CD4-positive, alpha-beta T cell treated with Interleukin-10 for 1 hour (primary cell): ENCODE data around the gene TSGA10.
A peak's percentile ranks its signal among the peaks of the same experiment; 100 is the strongest.
"Not testable (repeated sequence)": the region's sequence is repeated elsewhere in the genome, so short reads cannot be mapped to it uniquely, and the experiment has no call there.

ENCODE experiments used
- DNase-seq: peaks from one replicate; pipeline ENCODE4 v3.0.0-alpha.2; 2020

Gene TSGA10

DNA sequence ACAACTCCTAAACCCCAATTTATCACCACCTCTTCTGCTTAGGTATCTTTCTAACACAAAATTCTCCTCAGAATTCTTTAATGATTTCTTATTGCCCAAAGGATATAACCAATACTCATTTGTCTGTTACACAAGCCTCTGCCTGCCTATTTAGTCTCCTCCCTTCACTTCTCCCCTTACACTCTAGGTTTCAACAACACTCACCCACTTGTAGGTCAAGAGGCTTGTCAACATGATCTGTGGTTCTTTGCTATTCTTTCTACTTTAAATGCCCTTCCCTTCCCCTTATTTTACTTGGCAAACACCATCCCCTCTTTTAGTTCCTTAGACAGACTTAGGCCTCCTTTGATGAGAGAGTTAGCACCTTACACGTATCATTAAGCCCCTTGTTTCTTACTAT is 82.2 kb downstream of the TSGA10 start:
- no peak for DNase-seq

- no peak for DNase-seq
Observed at GRCh38 chr2:99067871-99068625, 86.7 kb downstream of the TSGA10 start.

DNA sequence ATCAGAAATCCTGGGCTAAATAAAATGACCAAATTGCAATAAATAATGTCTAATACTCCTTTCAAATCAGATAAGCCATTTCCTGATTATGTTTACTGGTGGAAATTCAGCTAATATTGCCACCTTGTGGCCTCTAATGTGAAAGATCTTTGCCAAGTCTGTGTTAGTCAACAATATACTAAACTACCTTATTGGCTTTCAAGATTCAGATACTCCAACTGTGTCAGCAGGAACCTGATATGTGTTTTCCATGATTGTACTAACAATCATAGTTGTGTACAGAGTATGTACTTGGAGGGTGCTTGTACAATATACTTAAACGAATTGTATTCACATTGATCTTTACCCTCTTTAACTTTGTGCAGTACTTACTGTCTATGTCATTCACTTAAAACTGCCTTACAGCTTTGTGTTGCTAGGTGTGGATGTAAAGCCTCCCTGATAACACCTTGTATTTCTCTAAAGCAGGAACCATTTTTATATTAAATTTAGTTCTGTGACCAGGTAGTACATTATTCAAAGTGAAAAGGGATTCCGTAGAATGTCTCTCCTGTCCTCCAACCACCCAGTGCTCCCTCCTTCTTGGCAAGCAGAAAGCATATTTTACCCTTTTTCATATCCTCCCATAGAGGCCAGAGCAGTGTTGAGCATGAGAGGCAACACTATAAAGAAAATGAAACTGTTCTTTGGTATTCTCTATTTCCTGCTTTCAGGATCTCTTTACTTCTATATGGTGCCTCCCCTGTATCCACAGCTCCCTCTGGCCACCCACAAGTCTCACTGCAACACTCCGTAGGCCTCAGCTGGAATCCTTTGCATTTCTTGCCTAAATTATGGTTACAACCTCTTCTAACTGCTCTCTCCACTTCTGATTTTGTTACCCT is 88.4 kb downstream of the TSGA10 start:
- DNase-seq = peak; percentile 57

- DNase-seq = not testable (repeated sequence)
Observed at GRCh38 chr2:99049187-99049586, 105.6 kb downstream of the TSGA10 start.

DNA sequence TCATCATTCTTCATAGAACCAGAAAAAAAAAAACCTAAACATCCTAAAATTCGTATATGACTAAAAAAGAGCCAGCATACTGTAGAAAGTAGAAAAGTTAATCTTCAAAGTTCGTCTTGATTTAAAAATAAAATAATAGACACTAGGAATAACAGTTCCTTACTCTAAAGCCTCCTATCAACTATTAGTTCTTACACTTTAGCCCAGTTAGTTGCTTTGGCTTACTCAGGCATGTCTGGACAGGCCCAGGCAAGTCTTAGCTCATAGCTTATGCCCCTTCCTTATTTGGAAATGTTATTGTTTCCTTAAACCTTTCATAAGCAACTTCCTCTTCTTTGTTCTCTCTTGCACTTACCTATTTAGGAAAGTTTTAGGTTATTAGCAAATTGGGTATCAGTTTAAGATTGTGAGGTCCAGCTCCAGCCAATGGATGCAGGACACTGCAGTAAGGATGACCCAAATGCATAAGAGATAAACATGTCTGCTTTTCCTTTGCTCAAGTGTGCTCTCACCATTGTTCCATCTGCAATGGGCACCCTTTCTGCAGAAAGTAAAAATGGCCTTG is 113.9 kb downstream of the TSGA10 start:
- DNase-seq = not testable (repeated sequence)

DNA sequence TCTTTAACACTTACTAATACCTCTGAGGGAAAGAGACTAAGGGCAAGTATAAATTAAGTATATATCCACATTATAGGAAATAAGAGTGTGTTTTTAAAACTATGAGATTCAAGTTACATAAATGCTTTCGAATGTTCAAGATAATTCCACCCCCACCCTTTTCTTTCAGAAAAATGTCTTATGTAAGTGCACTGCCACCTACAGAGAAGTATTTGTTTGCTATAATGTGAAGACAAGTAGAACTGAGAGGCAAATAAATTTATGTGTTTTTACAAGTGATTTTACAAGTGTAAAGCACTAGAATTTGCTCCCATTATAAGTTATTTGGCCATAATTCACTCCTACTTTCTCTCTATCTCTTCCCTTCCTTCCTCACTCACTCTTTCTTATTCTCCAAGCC is 118.8 kb downstream of the TSGA10 start:
- DNase-seq = no peak

GRCh38 chr2:99032786-99033185 is 122.0 kb downstream of the TSGA10 start:
- no peak for DNase-seq

DNA sequence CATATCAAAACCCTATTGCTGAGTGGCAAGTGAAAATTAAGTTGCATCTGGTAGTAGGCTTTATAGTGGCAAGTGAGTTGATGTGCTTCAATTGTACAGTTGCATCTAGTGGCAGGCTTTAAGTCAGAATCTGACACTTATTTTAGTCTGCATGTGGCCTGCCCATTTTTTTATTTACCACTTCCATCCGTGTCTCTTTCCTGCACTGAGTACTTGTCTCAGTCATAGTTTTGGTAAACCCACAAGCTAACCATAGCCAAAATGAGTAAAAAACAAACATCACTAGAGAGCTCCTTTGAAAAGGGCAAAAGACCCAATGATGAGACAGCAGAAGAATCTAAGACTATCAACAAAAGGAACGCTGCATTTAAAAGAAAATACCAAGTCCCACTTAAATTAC is 122.7 kb downstream of the TSGA10 start:
- no peak for DNase-seq

DNA sequence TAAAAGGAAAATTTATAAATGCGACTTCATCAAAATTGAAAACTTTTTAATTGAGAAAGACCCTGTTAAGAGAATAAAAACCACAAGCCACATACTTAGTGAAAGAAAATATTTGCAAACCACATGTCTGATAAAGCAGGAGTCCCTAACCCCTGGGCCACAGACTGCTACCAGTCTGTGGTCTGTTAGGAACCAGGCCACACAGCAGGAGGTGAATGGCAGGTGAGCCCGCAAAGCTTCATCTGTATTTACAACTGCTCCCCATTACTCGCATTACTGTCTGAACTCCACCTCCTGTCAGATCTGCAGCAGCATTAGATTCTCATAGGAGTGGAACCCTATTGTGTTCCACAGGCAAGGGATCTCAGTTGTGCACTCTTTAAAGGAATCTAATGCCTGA is 123.3 kb downstream of the TSGA10 start:
- no peak for DNase-seq

DNA sequence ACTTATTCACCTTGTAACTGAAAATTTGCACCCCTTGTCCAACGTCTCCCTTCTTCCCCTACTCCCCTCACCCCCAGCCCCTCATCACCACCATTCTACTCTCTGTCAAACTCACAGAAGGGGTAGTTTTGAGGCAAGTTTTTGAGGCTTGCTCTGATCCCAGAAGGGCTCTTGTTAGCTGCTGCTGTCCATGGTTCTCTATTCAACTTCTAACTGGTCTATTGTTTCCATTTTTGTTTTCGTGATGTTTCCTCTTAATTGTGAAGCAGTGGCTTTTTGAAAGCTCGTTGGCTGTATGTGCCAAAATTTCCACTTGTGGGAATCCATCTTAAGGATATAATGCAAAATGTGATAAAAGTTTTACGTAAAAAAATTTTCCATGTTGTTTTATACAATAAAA is 126.2 kb downstream of the TSGA10 start:
- DNase-seq = no peak

DNA sequence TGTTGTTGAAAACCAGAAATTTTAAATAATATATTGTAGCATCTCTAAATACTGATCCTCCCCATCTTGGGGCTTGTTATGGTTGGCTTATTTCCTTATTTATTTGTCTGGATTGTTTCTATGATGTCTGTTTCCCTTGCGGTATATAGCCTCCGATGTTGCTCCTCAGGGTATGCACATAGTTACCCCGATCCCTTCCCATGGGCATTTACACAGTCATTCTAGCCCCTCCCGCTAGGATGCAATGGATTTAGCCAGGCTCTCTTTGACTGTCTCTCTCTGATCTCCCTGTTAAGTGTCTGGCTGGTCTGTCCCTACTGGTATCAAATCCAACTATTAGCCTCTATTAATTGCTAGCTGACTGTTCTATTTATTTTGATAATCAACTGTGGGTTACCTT is 126.9 kb downstream of the TSGA10 start:
- no peak for DNase-seq

DNA sequence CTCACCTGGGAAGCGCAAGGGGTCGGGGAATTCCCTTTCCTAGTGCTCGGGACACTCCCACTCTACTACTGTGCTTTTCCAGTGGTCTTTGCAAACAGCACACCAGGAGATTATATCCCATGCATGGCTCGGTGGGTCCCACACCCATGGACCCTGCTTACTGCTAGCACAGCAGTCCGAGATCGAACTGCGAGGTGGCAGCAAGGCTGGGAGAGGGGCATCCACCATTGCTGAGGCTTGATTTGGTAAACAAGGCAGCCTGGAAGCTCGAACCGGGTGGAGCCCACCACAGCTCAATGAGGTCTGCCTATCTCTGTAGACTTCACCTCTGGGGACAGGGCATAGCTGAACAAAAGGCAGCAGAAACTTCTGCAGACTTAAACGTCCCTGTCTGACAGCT is 154.0 kb downstream of the TSGA10 start:
- no peak for DNase-seq

DNA sequence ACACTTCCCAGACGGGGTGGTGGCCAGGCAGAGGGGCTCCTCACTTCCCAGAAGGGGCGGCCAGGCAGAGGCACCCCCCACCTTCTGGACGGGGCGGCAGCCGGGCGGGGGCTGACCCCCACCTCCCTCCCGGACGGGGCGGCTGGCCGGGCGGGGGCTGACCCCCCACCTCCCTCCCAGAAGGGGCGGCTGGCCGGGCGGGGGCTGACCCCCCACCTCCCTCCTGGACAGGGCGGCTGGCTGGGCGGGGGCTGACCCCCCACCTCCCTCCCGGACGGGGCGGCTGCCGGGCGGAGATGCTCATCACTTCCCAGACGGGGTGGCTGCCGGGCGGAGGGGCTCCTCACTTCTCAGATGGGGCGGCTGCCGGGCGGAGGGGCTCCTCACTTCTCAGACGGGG is 166.0 kb downstream of the TSGA10 start:
- not testable (repeated sequence) for DNase-seq

- DNase-seq = no peak
Observed at GRCh38 chr2:98985905-98986666, 168.7 kb downstream of the TSGA10 start.

- no peak for DNase-seq
Observed at GRCh38 chr2:98975611-98976010, 179.1 kb downstream of the TSGA10 start.

DNA sequence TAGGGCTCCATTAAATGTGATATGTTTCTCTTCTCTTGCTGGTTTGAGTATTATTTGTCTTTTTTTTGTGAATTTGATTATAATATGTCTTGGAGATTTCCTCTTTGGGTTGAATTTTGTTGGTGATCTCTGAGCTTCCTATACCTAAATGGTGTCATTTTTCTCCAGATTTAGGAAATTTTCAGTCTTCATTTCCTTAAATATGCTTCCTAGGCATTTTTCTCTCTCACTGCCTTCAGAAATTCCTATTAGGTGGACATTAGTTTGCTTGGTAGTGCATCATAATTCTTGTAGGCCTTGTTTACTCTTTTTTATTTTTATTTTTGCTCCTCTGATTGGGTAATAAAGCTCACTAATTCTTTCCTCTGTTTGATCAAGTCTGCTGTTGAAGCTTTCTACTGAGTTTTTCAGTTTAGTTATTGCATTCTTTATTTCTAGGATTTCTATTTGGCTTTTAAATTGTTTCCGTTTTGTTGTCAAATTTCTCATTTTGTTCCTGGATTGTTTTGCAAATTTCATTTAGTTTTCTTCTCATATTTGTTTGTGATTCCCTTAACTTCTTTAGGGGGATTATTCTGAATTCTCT is 182.1 kb downstream of the TSGA10 start:
- no peak for DNase-seq

DNA sequence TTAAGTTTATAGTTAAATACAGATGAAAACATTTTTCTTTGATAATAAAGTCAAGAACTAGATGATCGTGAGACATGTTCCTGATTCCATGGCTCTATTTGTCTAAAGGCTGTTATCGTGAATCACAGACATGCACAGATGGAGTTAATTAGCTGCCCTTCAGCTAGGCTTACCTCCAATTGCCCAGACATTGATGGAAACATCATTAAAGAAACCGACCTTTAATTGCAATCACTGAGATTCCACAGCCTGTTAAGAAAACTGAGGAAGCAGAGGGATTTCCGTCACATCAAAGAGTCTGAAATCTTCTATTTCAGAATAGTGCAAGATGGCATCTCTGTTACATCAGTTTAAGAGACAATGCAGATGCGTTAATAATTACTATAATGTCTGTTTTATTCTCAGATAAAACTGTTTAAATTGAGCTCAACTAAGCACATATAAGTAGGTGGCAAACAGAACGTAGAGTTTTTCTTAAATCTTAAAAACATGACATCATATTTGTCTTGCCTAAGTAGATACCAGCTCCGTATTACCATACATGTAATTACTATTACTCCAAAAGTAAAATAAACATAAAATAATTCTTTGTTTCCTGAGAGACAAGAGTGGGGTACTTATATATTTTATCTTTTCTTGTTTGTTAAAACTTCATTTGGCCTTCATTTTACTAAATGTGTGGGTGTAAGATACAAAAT is 194.8 kb downstream of the TSGA10 start:
- DNase-seq = no peak

GRCh38 chr2:98952966-98953365 is 201.8 kb downstream of the TSGA10 start:
- no peak for DNase-seq

- DNase-seq = no peak
Observed at GRCh38 chr2:98948956-98949739, 205.6 kb downstream of the TSGA10 start.

DNA sequence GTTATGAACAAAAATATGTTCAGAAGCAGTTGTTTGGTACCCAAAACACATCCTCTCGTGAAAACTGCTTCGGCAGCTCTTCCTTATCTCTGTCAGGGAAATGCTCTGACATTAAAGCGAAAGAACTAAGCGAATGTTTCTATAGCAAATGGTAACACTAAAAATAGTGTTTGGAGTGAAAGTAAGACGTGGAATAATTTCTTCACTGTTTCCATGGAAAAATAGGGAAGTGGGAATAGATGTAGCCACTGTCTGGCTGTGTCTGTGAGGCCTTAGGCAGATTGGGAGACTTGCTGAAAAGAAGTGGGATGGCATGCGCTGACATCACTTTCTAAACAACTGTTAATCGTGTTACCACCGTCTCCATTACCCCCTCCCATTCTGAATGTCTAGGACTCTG is 207.2 kb downstream of the TSGA10 start:
- no peak for DNase-seq
